HEK293T (cell line): ENCODE measurements around the gene CAVIN4.

ENCODE experiments used
- ARNT ChIP-seq: fragments of 450-650 bp; IDR thresholded peaks from 2 replicates; pipeline ENCODE4 v1.6.1; 2017; ENCODE audit warnings: mild to moderate bottlenecking
- BHLHE40 ChIP-seq: fragments of 450-650 bp; IDR thresholded peaks from 2 replicates; pipeline ENCODE4 v1.6.1; 2016; ENCODE audit warnings: mild to moderate bottlenecking, moderate library complexity, borderline replicate concordance
- CTBP1 ChIP-seq: fragments of 450-650 bp; IDR thresholded peaks from 2 replicates; pipeline ENCODE4 v1.6.1; 2016; ENCODE audit warnings: borderline replicate concordance
- ELF4 ChIP-seq: fragments of 450-650 bp; IDR thresholded peaks from 2 replicates; pipeline ENCODE4 v1.6.1; 2017; ENCODE audit warnings: antibody characterized with exemption
- FOXA1 ChIP-seq: fragments of 450-650 bp; IDR thresholded peaks from 2 replicates; pipeline ENCODE4 v1.6.1; 2016; ENCODE audit warnings: mild to moderate bottlenecking
- FOXK2 ChIP-seq: fragments of 450-650 bp; IDR thresholded peaks from 2 replicates; pipeline ENCODE4 v1.6.1; 2016; ENCODE audit warnings: mild to moderate bottlenecking
- FOXM1 ChIP-seq: fragments of 450-650 bp; IDR thresholded peaks from 2 replicates; pipeline ENCODE4 v1.6.1; 2017; ENCODE audit warnings: mild to moderate bottlenecking, borderline replicate concordance
- HDGF ChIP-seq: fragments of 450-650 bp; IDR thresholded peaks from 2 replicates; pipeline ENCODE4 v1.6.1; 2017; ENCODE audit warnings: antibody characterized with exemption, borderline replicate concordance
- NFRKB ChIP-seq: fragments of 450-650 bp; IDR thresholded peaks from 2 replicates; pipeline ENCODE4 v1.6.1; 2016; ENCODE audit warnings: mild to moderate bottlenecking, moderate library complexity
- SP1 ChIP-seq: fragments of 450-650 bp; IDR thresholded peaks from 2 replicates; pipeline ENCODE4 v1.6.1; 2017
- TARDBP ChIP-seq: fragments of 450-650 bp; IDR thresholded peaks from 2 replicates; pipeline ENCODE4 v1.6.1; 2016
- ZNF384 ChIP-seq: fragments of 450-650 bp; IDR thresholded peaks from 2 replicates; pipeline ENCODE4 v1.6.1; 2016

GRCh38 chr9:100573655-100574260 lies 4.1 kb upstream of the CAVIN4 start:
- TF ChIP-seq SP1: no peak
- no peak for TF ChIP-seq BHLHE40
- no peak for TF ChIP-seq ELF4
- TF ChIP-seq FOXK2: no peak
- no peak for TF ChIP-seq FOXA1
- TF ChIP-seq NFRKB: no peak
- TF ChIP-seq ARNT: no peak
- no peak for TF ChIP-seq HDGF
- TF ChIP-seq TARDBP: no peak
- TF ChIP-seq FOXM1: no peak
- TF ChIP-seq ZNF384: no peak
- no peak for TF ChIP-seq CTBP1
